Testis (tissue), 3 donors: ENCODE results near the gene LRRC8A. TPM values are rescaled to one million over a fixed set of nuclear protein-coding genes. Genes with fewer than 3 reads are reported as not detected.

Experiments
- DNase-seq: peaks from one replicate; pipeline ENCODE4 v3.0.0-alpha.2; 2019
- H3K27ac ChIP-seq, 2 donors: fragments of 200-600 bp; sonication (generic); one replicate each; pipeline ENCODE4 v1.5.1; 2019
- H3K27me3 ChIP-seq: fragments of 200-600 bp; sonication (generic); one replicate; pipeline ENCODE4 v1.5.1; 2019
- H3K36me3 ChIP-seq: fragments of 200-600 bp; sonication (generic); one replicate; pipeline ENCODE4 v1.5.1; 2017; ENCODE audit warnings: low read depth; ENCODE audit errors: missing control alignments
- H3K4me1 ChIP-seq: fragments of 200-600 bp; sonication (generic); one replicate; pipeline ENCODE4 v1.5.1; 2019
- H3K4me3 ChIP-seq, 2 donors: fragments of 200-600 bp; sonication (generic); one replicate each; pipeline ENCODE4 v1.5.1; 2017 to 2019
- H3K9me3 ChIP-seq: fragments of 200-600 bp; sonication (generic); one replicate; pipeline ENCODE4 v1.5.1; 2017
- POLR2A ChIP-seq: fragments of 450-650 bp; IDR thresholded peaks from one replicate; pipeline ENCODE4 v1.6.1; 2017; ENCODE audit warnings: antibody characterized with exemption, mild to moderate bottlenecking, moderate library complexity
- WGBS, 2 donors: methylation state at CpG; one replicate each; pipeline ENCODE4 v1.1.5; 2018; 5-methylcytosine and 5-hydroxymethylcytosine counted together
- intact Hi-C: fragments of 100-400 bp; cut with DNase I; formaldehyde crosslinking; loops from one replicate; pipeline ENCODE4 v1.15.1; 2023; ENCODE audit warnings: low total_unique reads
- polyA plus RNA-seq: library from polyadenylated mRNA; stranded (reverse); fragments of 350-450 nt; fragmentation: Illumina TruSeq; extraction: RNeasy Lipid Tissue Mini Kit (QIAGEN cat#74804); gene quantifications from one replicate; pipeline ENCODE4 v1.2.3, GENCODE V29; 2014; ENCODE audit warnings: low read depth, low replicate concordance; ENCODE audit not compliant: insufficient read depth
- total RNA-seq, 2 donors: library from RNA; depleted of rRNA; stranded (reverse); fragments of >200 nt; gene quantifications; one replicate each; pipeline ENCODE4 v1.2.3, GENCODE V29; 2016
- TF ChIP-seq, protein P1 (sequence below), 3 experiments: fragments of 450-650 bp in 2 of 3; fragments of 200-600 bp in 1 of 3; sonication (generic) in 1 of 3; IDR thresholded peaks; one replicate each; pipeline ENCODE4 v1.5.1; 2016 to 2019; ENCODE audit warnings: antibody characterized with exemption in 3 of 3, mild to moderate bottlenecking in 2 of 3, moderate library complexity in 1 of 3

LRRC8A gene
- total and polyA plus RNA-seq, 3 donors from 2014 or later = 30.9 to 61.3 (median 54.3) TPM

DNA sequence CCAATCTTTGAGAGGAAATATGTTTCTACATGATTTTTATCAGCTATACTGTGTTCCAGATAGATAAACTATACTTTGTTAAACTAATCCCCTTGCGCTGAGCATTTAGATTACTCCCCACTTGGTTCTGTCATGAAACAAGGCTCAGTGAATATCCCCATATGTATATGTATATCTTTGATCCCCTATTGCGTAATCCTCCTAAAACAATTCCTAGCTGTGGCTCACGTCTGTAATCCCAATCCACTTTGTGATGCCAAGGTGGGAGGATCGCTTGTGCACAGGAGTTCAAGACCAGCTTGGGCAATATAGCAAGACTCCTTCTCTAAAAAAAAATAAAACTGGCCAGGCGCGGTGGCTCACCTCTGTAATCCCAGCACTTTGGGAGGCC lies 41.6 kb downstream of the LRRC8A start:
- 94 to 95% methylated on average over 6 of the region's 6 CpGs for WGBS, 2 donors
- Histone ChIP-seq H3K27ac (no peak overlapping the region), H3K27me3 (no peaks in the 10 kb centered on the region), H3K36me3 (no peaks in the 10 kb centered on the region), H3K9me3 (no peaks in the 10 kb centered on the region), H3K4me1 (peaks cover 32% of the 10 kb centered on the region), H3K4me3 (no peak overlapping the region)
- intact Hi-C loops = loop anchor here (5.0 kb wide), 1 partner anchor 41 kb away; the partner anchor contains the start of genes KYAT1 and LRRC8A
- no peak for DNase-seq
- TF ChIP-seq POLR2A = no peak
- TF ChIP-seq, protein P1, sequence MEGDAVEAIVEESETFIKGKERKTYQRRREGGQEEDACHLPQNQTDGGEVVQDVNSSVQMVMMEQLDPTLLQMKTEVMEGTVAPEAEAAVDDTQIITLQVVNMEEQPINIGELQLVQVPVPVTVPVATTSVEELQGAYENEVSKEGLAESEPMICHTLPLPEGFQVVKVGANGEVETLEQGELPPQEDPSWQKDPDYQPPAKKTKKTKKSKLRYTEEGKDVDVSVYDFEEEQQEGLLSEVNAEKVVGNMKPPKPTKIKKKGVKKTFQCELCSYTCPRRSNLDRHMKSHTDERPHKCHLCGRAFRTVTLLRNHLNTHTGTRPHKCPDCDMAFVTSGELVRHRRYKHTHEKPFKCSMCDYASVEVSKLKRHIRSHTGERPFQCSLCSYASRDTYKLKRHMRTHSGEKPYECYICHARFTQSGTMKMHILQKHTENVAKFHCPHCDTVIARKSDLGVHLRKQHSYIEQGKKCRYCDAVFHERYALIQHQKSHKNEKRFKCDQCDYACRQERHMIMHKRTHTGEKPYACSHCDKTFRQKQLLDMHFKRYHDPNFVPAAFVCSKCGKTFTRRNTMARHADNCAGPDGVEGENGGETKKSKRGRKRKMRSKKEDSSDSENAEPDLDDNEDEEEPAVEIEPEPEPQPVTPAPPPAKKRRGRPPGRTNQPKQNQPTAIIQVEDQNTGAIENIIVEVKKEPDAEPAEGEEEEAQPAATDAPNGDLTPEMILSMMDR (IDR thresholded peaks at IDR 0.05) = no peak

DNA sequence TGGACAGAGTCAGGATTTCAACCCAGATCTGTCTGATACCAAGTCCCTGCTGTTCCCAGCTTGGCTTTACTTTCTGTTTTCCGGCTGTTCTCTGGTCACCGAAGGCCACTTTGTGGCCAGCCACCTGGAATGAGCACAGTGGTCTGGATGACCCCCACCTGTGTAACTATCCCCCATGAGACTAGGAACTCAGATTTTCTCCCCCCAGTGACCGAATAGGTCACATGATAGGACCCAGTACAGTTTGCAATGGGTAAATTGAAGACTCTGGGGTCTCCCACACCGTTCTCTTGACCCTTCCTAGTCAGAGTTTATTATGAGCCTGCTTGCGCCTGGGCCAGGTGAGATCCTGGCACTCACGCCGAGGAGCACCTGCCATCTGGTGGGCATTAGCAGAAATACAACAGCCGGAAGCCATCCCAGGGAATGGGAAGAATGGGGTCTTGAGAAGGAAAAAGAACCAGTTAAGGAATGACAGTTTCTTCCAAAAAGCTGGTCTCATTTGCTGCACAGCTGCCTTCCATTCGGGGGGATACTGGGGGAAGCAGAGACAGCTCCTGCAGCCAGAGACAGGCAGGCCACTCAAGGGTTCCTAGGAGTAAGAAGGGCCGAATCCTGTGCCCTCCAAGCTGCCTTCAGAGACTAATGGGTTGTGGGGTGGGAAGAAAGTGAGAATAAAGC lies 45.9 kb downstream of the LRRC8A start:
- Histone ChIP-seq H3K27ac (no peak overlapping the region), H3K4me1 (peaks cover 7% of the 10 kb centered on the region), H3K27me3 (no peaks in the 10 kb centered on the region), H3K36me3 (no peaks in the 10 kb centered on the region), H3K9me3 (no peaks in the 10 kb centered on the region), H3K4me3 (no peak overlapping the region)
- TF ChIP-seq POLR2A = no peak
- TF ChIP-seq, protein P1 (IDR thresholded peaks at IDR 0.05) = peak; percentile 79 to 90 (median 87)
- peak; percentile 57 for DNase-seq
- intact Hi-C loops = loop anchor here (5.0 kb wide), 1 partner anchor 66 kb away; no protein-coding TSS in a partner anchor
- WGBS, 2 donors = 38 to 55% methylated on average over 10 of the region's 10 CpGs

DNA sequence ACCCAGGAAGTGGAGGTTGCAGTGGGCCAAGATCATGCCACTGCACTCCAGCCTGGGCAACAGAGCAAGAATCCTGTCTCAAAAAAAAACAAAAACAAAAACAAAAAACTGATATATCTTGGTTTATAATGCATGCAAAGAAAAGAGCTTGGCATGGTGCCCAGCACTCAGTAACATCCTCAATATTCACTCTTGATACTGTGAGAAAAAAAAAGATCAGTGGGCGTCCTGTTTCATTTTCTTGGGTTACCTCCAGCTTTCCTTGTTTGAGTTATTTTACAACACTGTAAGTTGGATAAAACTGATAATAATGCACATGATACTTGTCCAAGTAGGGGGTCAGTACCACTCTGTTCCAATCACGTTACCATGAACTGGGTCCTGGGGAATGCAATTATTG lies 46.7 kb downstream of the LRRC8A start:
- TF ChIP-seq, protein P1 (IDR thresholded peaks at IDR 0.05) = no peak
- TF ChIP-seq POLR2A = no peak

DNA sequence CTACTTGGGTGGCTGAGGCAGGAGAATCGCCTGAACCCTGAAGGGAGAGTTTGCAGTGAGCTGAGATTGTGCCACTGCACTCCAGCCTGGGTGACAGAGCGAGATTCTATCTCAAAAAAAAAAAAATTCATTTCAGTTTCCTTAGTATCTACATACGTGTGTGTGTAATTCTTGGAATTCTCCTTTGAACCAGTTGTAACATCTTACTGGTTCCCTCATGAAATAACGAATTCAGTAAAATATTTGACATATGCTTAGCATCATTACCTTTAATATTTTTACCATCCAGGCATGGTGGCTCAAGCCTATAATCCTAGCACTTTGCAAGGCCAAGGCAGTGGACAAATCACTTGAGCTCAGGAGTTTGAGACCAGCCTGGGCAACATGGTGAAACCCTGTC lies 47.6 kb downstream of the LRRC8A start:
- intact Hi-C loops = loop anchor here (5.0 kb wide), 1 partner anchor 67 kb away; no protein-coding TSS in a partner anchor
- DNase-seq = no peak
- Histone ChIP-seq H3K36me3 (no peaks in the 10 kb centered on the region), H3K4me3 (no peak overlapping the region), H3K27ac (no peak overlapping the region), H3K4me1 (peaks cover 3% of the 10 kb centered on the region), H3K27me3 (no peaks in the 10 kb centered on the region), H3K9me3 (no peaks in the 10 kb centered on the region)
- 89 to 91% methylated on average over 4 of the region's 4 CpGs for WGBS, 2 donors
- TF ChIP-seq, protein P1 (IDR thresholded peaks at IDR 0.05) = no peak
- no peak for TF ChIP-seq POLR2A

More for the DNA sequence above, 46.7 kb downstream of the LRRC8A start:
- 52 to 58% methylated on average over 2 of the region's 2 CpGs for WGBS, 2 donors
- H3K4me3 ChIP-seq = no peak overlapping the region
- peaks cover 3% of the 10 kb centered on the region for H3K4me1 ChIP-seq
- no peaks in the 10 kb centered on the region for H3K9me3 ChIP-seq
- intact Hi-C loops = loop anchor here (5.0 kb wide), 1 partner anchor 66 kb away; no protein-coding TSS in a partner anchor
- no peaks in the 10 kb centered on the region for H3K27me3 ChIP-seq
- H3K36me3 ChIP-seq = no peaks in the 10 kb centered on the region
- DNase-seq = no peak
- H3K27ac ChIP-seq = no peak overlapping the region

DNA sequence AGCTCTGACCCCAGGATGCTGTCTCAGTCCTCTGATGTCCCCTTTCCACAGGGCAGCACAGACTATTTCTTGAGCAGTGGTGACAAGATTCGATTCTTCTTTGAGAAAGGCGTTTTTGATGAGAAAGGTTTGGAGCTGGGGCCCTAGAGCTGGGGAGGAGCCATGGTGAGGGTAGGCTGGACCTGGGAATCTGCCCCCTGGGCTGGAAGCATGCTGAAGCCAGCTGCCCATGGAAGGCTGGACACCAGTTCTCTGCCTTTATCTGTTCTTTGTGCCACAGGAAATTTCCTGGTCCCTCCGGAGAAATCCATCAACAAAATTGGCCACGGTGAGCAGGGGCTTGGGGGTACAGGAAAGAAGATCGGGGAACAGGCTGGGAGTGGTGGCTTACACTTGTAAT lies 51.8 kb downstream of the LRRC8A start:
- TF ChIP-seq, protein P1 (IDR thresholded peaks at IDR 0.05) = no peak
- no peak for TF ChIP-seq POLR2A
- Histone ChIP-seq H3K4me1 (no peaks in the 10 kb centered on the region), H3K9me3 (no peaks in the 10 kb centered on the region), H3K4me3 (no peak overlapping the region), H3K27ac (no peak overlapping the region), H3K27me3 (no peaks in the 10 kb centered on the region), H3K36me3 (no peaks in the 10 kb centered on the region)
- intact Hi-C loops = no loop called here
- no peak for DNase-seq
- 92 to 95% methylated on average over 5 of the region's 5 CpGs for WGBS, 2 donors
